SK-N-SH (cell line): ENCODE measurements around the gene SPEM3.

Experiments used
- CHD2 ChIP-seq: fragments of 150-350 bp; IDR thresholded peaks from 2 replicates; pipeline ENCODE4 v1.6.1; 2018; ENCODE audit warnings: low read length; ENCODE audit not compliant: partially characterized antibody
- JUND ChIP-seq: IDR thresholded peaks from 2 replicates; pipeline ENCODE4 v1.4.0; 2012
- RFX5 ChIP-seq: IDR thresholded peaks from 2 replicates; pipeline ENCODE4 v1.6.1; 2012; ENCODE audit warnings: mild to moderate bottlenecking, improper control_type of control experiment, low read length
- TF ChIP-seq, protein P1 (sequence below): fragments of 200-600 bp; sonication (generic); IDR thresholded peaks from 2 replicates; pipeline ENCODE4 v1.6.1; 2017; ENCODE audit warnings: antibody characterized with exemption, mild to moderate bottlenecking, moderate library complexity

- TF ChIP-seq, protein P1, sequence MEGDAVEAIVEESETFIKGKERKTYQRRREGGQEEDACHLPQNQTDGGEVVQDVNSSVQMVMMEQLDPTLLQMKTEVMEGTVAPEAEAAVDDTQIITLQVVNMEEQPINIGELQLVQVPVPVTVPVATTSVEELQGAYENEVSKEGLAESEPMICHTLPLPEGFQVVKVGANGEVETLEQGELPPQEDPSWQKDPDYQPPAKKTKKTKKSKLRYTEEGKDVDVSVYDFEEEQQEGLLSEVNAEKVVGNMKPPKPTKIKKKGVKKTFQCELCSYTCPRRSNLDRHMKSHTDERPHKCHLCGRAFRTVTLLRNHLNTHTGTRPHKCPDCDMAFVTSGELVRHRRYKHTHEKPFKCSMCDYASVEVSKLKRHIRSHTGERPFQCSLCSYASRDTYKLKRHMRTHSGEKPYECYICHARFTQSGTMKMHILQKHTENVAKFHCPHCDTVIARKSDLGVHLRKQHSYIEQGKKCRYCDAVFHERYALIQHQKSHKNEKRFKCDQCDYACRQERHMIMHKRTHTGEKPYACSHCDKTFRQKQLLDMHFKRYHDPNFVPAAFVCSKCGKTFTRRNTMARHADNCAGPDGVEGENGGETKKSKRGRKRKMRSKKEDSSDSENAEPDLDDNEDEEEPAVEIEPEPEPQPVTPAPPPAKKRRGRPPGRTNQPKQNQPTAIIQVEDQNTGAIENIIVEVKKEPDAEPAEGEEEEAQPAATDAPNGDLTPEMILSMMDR = no peak
- no peak for TF ChIP-seq RFX5
- no peak for TF ChIP-seq JUND
- TF ChIP-seq CHD2 = no peak
Observed at GRCh38 chr17:7383371-7383741, 45.3 kb upstream of the SPEM3 start.
